H9 (cell line): ENCODE data around the gene SLC5A2. TPM values are rescaled to one million over a fixed set of nuclear protein-coding genes. Genes with fewer than 3 reads are reported as not detected.
"Not testable (repeated sequence)": the region's sequence is repeated elsewhere in the genome, so short reads cannot be mapped to it uniquely, and the experiment has no call there.

Source experiments
- DNase-seq: peaks from one replicate; pipeline ENCODE4 v3.0.0-alpha.2; 2017
- H2AFZ ChIP-seq: one replicate; pipeline ENCODE4 v1.6.1; 2013; ENCODE audit warnings: mild to moderate bottlenecking, low read length, control low read depth, moderate library complexity
- H2AK5ac ChIP-seq: 2 replicates; pipeline ENCODE4 v1.6.1; 2013; ENCODE audit warnings: low read length, control low read depth, mixed read lengths; ENCODE audit not compliant: insufficient read length
- H2BK120ac ChIP-seq: one replicate; pipeline ENCODE4 v1.6.1; 2013; ENCODE audit warnings: low read depth, mild to moderate bottlenecking, low read length, control low read depth, inconsistent platforms; ENCODE audit not compliant: poor library complexity, severe bottlenecking
- H2BK12ac ChIP-seq: 2 replicates; pipeline ENCODE4 v1.6.1; 2013; ENCODE audit warnings: low read length, control low read depth, mixed read lengths, low read depth; ENCODE audit not compliant: insufficient read length
- H2BK15ac ChIP-seq: 2 replicates; pipeline ENCODE4 v1.6.1; 2013; ENCODE audit warnings: low read depth, low read length, control low read depth
- H2BK20ac ChIP-seq: one replicate; pipeline ENCODE4 v1.6.1; 2013; ENCODE audit warnings: low read depth, mild to moderate bottlenecking, low read length, control low read depth, inconsistent platforms; ENCODE audit not compliant: poor library complexity, severe bottlenecking
- H2BK5ac ChIP-seq: 2 replicates; pipeline ENCODE4 v1.6.1; 2013; ENCODE audit warnings: low read length, control low read depth, mixed read lengths; ENCODE audit not compliant: insufficient read length
- H3K14ac ChIP-seq: 2 replicates; pipeline ENCODE4 v1.6.1; 2013; ENCODE audit warnings: low read length, control low read depth; ENCODE audit not compliant: insufficient read depth
- H3K18ac ChIP-seq: 2 replicates; pipeline ENCODE4 v1.6.1; 2013; ENCODE audit warnings: low read depth, mild to moderate bottlenecking, mixed read lengths, low read length, control low read depth; ENCODE audit not compliant: insufficient read length
- H3K23ac ChIP-seq: 2 replicates; pipeline ENCODE4 v1.6.1; 2013; ENCODE audit warnings: low read length, control low read depth, mixed read lengths, low read depth; ENCODE audit not compliant: insufficient read length
- H3K23me2 ChIP-seq: 2 replicates; pipeline ENCODE4 v1.6.1; 2013; ENCODE audit warnings: low read depth, mild to moderate bottlenecking, mixed read lengths, low read length, control low read depth; ENCODE audit not compliant: insufficient read length, poor library complexity, severe bottlenecking
- H3K27ac ChIP-seq: 2 replicates; pipeline ENCODE4 v1.5.1; 2013; ENCODE audit warnings: low read length, control low read depth, mixed read lengths, low read depth; ENCODE audit not compliant: insufficient read length
- H3K27me3 ChIP-seq: 2 replicates; pipeline ENCODE4 v1.6.1; 2013; ENCODE audit warnings: low read length, control low read depth, inconsistent platforms; ENCODE audit not compliant: insufficient read depth
- H3K4ac ChIP-seq: 2 replicates; pipeline ENCODE4 v1.6.1; 2013; ENCODE audit warnings: low read depth, mild to moderate bottlenecking, control low read depth, inconsistent platforms, low read length, moderate library complexity
- H3K4me1 ChIP-seq: 2 replicates; pipeline ENCODE4 v1.6.1; 2013; ENCODE audit warnings: low read length, control low read depth, inconsistent platforms; ENCODE audit not compliant: insufficient read depth
- H3K4me2 ChIP-seq: 2 replicates; pipeline ENCODE4 v1.6.1; 2013; ENCODE audit warnings: low read length, control low read depth, mixed read lengths; ENCODE audit not compliant: insufficient read length, insufficient read depth
- H3K56ac ChIP-seq: 2 replicates; pipeline ENCODE4 v1.6.1; 2013; ENCODE audit warnings: low read depth, mild to moderate bottlenecking, mixed read lengths, low read length, control low read depth; ENCODE audit not compliant: insufficient read length
- H3K79me1 ChIP-seq: 2 replicates; pipeline ENCODE4 v1.6.1; 2013; ENCODE audit warnings: low read depth, mild to moderate bottlenecking, moderate library complexity, low read length, control low read depth, inconsistent platforms; ENCODE audit not compliant: insufficient read depth, poor library complexity, severe bottlenecking
- H3K79me2 ChIP-seq: 2 replicates; pipeline ENCODE4 v1.6.1; 2013; ENCODE audit warnings: low read length, control low read depth, inconsistent platforms; ENCODE audit not compliant: insufficient read depth
- H3K9ac ChIP-seq: 2 replicates; pipeline ENCODE4 v1.6.1; 2013; ENCODE audit warnings: low read length, control low read depth, mixed read lengths; ENCODE audit not compliant: insufficient read length; ENCODE audit errors: extremely low read depth
- H3K9me3 ChIP-seq: one replicate; pipeline ENCODE4 v1.6.1; 2013; ENCODE audit warnings: low read depth, low read length, inconsistent platforms; ENCODE audit not compliant: control insufficient read depth
- H3T11ph ChIP-seq: one replicate; pipeline ENCODE4 v1.6.1; 2013; ENCODE audit warnings: mild to moderate bottlenecking, low read length, control low read depth, inconsistent platforms
- H4K20me1 ChIP-seq: one replicate; pipeline ENCODE4 v1.6.1; 2013; ENCODE audit not compliant: control insufficient read depth, insufficient read length, insufficient read depth
- H4K5ac ChIP-seq: 2 replicates; pipeline ENCODE4 v1.6.1; 2013; ENCODE audit warnings: low read depth, mild to moderate bottlenecking, mixed read lengths, low read length, control low read depth; ENCODE audit not compliant: insufficient read length
- H4K8ac ChIP-seq: replicated peaks from 2 replicates; pipeline ENCODE4 v1.6.1; 2013; ENCODE audit warnings: low read length, control low read depth, mixed read lengths, low read depth; ENCODE audit not compliant: insufficient read length
- H4K91ac ChIP-seq: 2 replicates; pipeline ENCODE4 v1.6.1; 2013; ENCODE audit warnings: low read depth, mild to moderate bottlenecking, moderate library complexity, mixed read lengths, low read length, control low read depth; ENCODE audit not compliant: insufficient read length
- H3K27ac Mint-ChIP-seq, 3 experiments: 2 replicates in 2 of 3; 3 replicates in 1 of 3; pipeline ENCODE4 v1.8.0; 2020 to 2021; ENCODE audit warnings: mixed read lengths in 3 of 3, mild to moderate bottlenecking in 1 of 3, moderate library complexity in 1 of 3
- H3K27me3 Mint-ChIP-seq: 2 replicates; pipeline ENCODE4 v1.8.0; 2021; ENCODE audit warnings: low read depth, mild to moderate bottlenecking, moderate library complexity, mixed read lengths
- H3K36me3 Mint-ChIP-seq, 3 experiments: 2 replicates in 2 of 3; 3 replicates in 1 of 3; pipeline ENCODE4 v1.8.0; 2020 to 2021; ENCODE audit warnings: low read depth in 3 of 3, mixed read lengths in 3 of 3; ENCODE audit not compliant: insufficient read depth in 1 of 3
- H3K4me1 Mint-ChIP-seq, 2 experiments: 2 replicates each; pipeline ENCODE4 v1.8.0; 2020; ENCODE audit warnings: mixed read lengths in 2 of 2
- H3K4me3 Mint-ChIP-seq, 2 experiments: 2 replicates in 1 of 2; 3 replicates in 1 of 2; pipeline ENCODE4 v1.8.0; 2020 to 2021; ENCODE audit warnings: mild to moderate bottlenecking in 2 of 2, mixed read lengths in 2 of 2, moderate library complexity in 1 of 2
- H3K9me3 Mint-ChIP-seq, 2 experiments: 2 replicates in 1 of 2; 3 replicates in 1 of 2; pipeline ENCODE4 v1.8.0; 2020; ENCODE audit warnings: mild to moderate bottlenecking in 2 of 2, mixed read lengths in 2 of 2, moderate library complexity in 1 of 2
- WGBS: extraction: QIAGEN DNeasy Blood & Tissue Kit; methylation state at CpG from one replicate; pipeline ENCODE4 v1.1.7; 2013; ENCODE audit warnings: missing lambda C conversion rate, low lambda C conversion rate, mixed read lengths; ENCODE audit not compliant: insufficient read length; ENCODE audit errors: extremely low coverage; 5-methylcytosine and 5-hydroxymethylcytosine counted together
- total RNA-seq: library from RNA; stranded (reverse); gene quantifications from 2 replicates; pipeline ENCODE4 v1.2.1, GENCODE V29; 2021
- TF ChIP-seq, protein P1 (sequence below): fragments of 200-600 bp; sonication (generic); conservative IDR thresholded peaks from 3 replicates; pipeline ENCODE4 v1.8.0; 2021; ENCODE audit warnings: antibody characterized with exemption, mild to moderate bottlenecking

SLC5A2 gene
- total RNA-seq, 1 experiment from 2014 or later, result 0.52 TPM

- Mint-ChIP-seq H3K36me3 (no peaks in the 10 kb centered on the region), H3K27me3 (peaks cover 9% of the 10 kb centered on the region), H3K4me1 (peaks cover 5 to 11% of the 10 kb centered on the region in 2 experiments), H3K27ac (no peak overlapping the region; a peak in 1 of 7 replicates), H3K4me3 (peak overlapping the region; percentile 77 to 81), H3K9me3 (peaks cover 4% of the 10 kb centered on the region in 2 experiments; a peak in 3 of 5 replicates)
- H4K5ac ChIP-seq, result no peak overlapping the region
- no peaks in the 10 kb centered on the region for H3K79me2 ChIP-seq
- no peaks in the 10 kb centered on the region for H3K23me2 ChIP-seq
- WGBS, result no CpG with 5 or more reads among the region's 34 CpGs
- H3K23ac ChIP-seq, result no peak overlapping the region
- no peak overlapping the region for H2BK5ac ChIP-seq
- no peak overlapping the region for H2AK5ac ChIP-seq
- H3K4me2 ChIP-seq, result no peak overlapping the region
- no peak overlapping the region for H3K14ac ChIP-seq
- no peak overlapping the region for H2BK20ac ChIP-seq
- H4K20me1 ChIP-seq, result no peaks in the 10 kb centered on the region
- H2BK12ac ChIP-seq, result no peak overlapping the region
- no peaks in the 10 kb centered on the region for H3K9me3 ChIP-seq
- no peak overlapping the region for H3T11ph ChIP-seq
- DNase-seq, result peak; percentile 31
- no peak overlapping the region for H2BK120ac ChIP-seq
- no peak overlapping the region for H4K8ac ChIP-seq
- no peak overlapping the region for H3K27ac ChIP-seq
- no peak overlapping the region for H3K4ac ChIP-seq
- no peak overlapping the region for H2BK15ac ChIP-seq
- TF ChIP-seq, protein P1, sequence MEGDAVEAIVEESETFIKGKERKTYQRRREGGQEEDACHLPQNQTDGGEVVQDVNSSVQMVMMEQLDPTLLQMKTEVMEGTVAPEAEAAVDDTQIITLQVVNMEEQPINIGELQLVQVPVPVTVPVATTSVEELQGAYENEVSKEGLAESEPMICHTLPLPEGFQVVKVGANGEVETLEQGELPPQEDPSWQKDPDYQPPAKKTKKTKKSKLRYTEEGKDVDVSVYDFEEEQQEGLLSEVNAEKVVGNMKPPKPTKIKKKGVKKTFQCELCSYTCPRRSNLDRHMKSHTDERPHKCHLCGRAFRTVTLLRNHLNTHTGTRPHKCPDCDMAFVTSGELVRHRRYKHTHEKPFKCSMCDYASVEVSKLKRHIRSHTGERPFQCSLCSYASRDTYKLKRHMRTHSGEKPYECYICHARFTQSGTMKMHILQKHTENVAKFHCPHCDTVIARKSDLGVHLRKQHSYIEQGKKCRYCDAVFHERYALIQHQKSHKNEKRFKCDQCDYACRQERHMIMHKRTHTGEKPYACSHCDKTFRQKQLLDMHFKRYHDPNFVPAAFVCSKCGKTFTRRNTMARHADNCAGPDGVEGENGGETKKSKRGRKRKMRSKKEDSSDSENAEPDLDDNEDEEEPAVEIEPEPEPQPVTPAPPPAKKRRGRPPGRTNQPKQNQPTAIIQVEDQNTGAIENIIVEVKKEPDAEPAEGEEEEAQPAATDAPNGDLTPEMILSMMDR, result no peak
- H3K56ac ChIP-seq, result no peak overlapping the region
- no peak overlapping the region for H4K91ac ChIP-seq
- no peaks in the 10 kb centered on the region for H3K27me3 ChIP-seq
- H3K79me1 ChIP-seq, result no peaks in the 10 kb centered on the region
- H3K9ac ChIP-seq, result no peak overlapping the region
- H3K18ac ChIP-seq, result no peak overlapping the region
- H2AFZ ChIP-seq, result no peak overlapping the region
- no peaks in the 10 kb centered on the region for H3K4me1 ChIP-seq
Measured at GRCh38 chr16:31441956-31442355, 41.0 kb upstream of the SLC5A2 start.

DNA sequence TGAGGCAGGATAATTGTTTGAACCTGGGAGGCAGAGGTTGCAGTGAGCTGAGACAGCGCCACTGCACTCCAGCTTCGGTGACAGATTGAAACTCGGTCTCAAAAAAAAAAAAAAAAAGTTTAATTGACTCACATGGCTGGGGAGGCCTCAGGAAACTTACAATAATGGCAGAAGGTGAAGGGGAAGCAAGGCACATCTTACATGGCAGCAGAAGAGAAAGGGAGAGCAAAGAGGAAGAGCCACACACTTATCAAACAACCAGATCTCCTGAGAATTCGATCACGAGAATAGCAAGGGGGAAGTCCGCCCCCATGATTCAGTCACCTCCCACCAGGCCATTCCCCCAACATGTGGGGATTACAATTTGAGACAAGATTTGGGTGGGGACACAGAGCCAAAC, 37.0 kb upstream of the SLC5A2 start:
- not testable (repeated sequence) for H4K5ac ChIP-seq, H2BK120ac ChIP-seq, H3K23me2 ChIP-seq, DNase-seq, H4K91ac ChIP-seq, H3K79me1 ChIP-seq, H3K27ac Mint-ChIP-seq, H3K27ac ChIP-seq, H3K9me3 ChIP-seq, H4K20me1 ChIP-seq, H3K4me3 Mint-ChIP-seq, H3K23ac ChIP-seq, H3K9ac ChIP-seq, H3K14ac ChIP-seq, H2AK5ac ChIP-seq, H3K4me1 Mint-ChIP-seq, H2AFZ ChIP-seq, H3T11ph ChIP-seq, H2BK20ac ChIP-seq, H3K79me2 ChIP-seq, H3K27me3 Mint-ChIP-seq, H3K4me1 ChIP-seq, H3K56ac ChIP-seq, H3K4ac ChIP-seq, H2BK5ac ChIP-seq, H3K9me3 Mint-ChIP-seq, H3K18ac ChIP-seq, H2BK15ac ChIP-seq, H3K27me3 ChIP-seq, H2BK12ac ChIP-seq, H3K4me2 ChIP-seq, H4K8ac ChIP-seq, H3K36me3 Mint-ChIP-seq
- no CpG with 5 or more reads among the region's 6 CpGs for WGBS
